ENCODE data around the gene TSLP. TPM values are rescaled to one million over a fixed set of nuclear protein-coding genes. Genes with fewer than 3 reads are reported as not detected.

The TSLP gene
- total RNA-seq, 2 experiments from 2014 or later: not detected

- CTCF ChIA-PET (ENCODE audit: unreplicated experiment): no interaction called here
- Histone ChIP-seq H3K4me2 (ENCODE audit: low read length) (no peak overlapping the region), H3K27ac (ENCODE audit: low read depth, low read length, poor library complexity, severe bottlenecking) (no peak overlapping the region), H2AFZ (ENCODE audit: low read length) (no peak overlapping the region), H4K20me1 (ENCODE audit: insufficient read depth, low read length) (no peaks in the 10 kb centered on the region), H3K4me3 (ENCODE audit: low read depth, low read length, poor library complexity, severe bottlenecking) (no peak overlapping the region), H3K36me3 (ENCODE audit: insufficient read depth, low read length) (no peaks in the 10 kb centered on the region), H3K9me2 (ENCODE audit: insufficient read depth, low read length) (no peaks in the 10 kb centered on the region), H3K79me2 (ENCODE audit: insufficient read depth, low read depth, low read length) (no peaks in the 10 kb centered on the region), H3K4me1 (ENCODE audit: insufficient read depth, low read length, poor library complexity, severe bottlenecking) (peaks cover 20% of the 10 kb centered on the region), H3K9me3 (ENCODE audit: low read length) (peaks cover 5% of the 10 kb centered on the region; the same call in 1 of the 2 replicates)
- TF ChIP-seq EZH2phosphoT487 (IDR thresholded peaks at IDR 0.05; ENCODE audit: borderline replicate concordance, low read depth, low read length): no peak
- no peak for TF ChIP-seq CTCF (conservative IDR thresholded peaks at IDR 0.05; ENCODE audit: low read length)
- POLR2A ChIA-PET: no interaction called here
- intact Hi-C loops (cut with micrococcal nuclease; ENCODE audit: unreplicated experiment): no loop called here
- no TSS peak for BruUV-seq (replicated peaks)
- no peak for DNase-seq (ENCODE audit: low spot score)
Measured at GRCh38 chr5:111077678-111078077, 6.2 kb downstream of the TSLP start.

GRCh38 chr5:111079846-111080245 lies 8.3 kb downstream of the TSLP start:
- intact Hi-C loops (cut with micrococcal nuclease; ENCODE audit: unreplicated experiment): no loop called here
- DNase-seq (ENCODE audit: low spot score): no peak
- H3K9me2 ChIP-seq (ENCODE audit: insufficient read depth, low read length): no peaks in the 10 kb centered on the region
- H3K4me3 ChIP-seq (ENCODE audit: low read depth, low read length, poor library complexity, severe bottlenecking): no peak overlapping the region
- H3K36me3 ChIP-seq (ENCODE audit: insufficient read depth, low read length): no peaks in the 10 kb centered on the region
- TF ChIP-seq EZH2phosphoT487 (IDR thresholded peaks at IDR 0.05; ENCODE audit: borderline replicate concordance, low read depth, low read length): no peak
- TF ChIP-seq CTCF (conservative IDR thresholded peaks at IDR 0.05; ENCODE audit: low read length): no peak
- H3K4me1 ChIP-seq (ENCODE audit: insufficient read depth, low read length, poor library complexity, severe bottlenecking): peaks cover 31% of the 10 kb centered on the region
- H2AFZ ChIP-seq (ENCODE audit: low read length): no peak overlapping the region
- H3K27ac ChIP-seq (ENCODE audit: low read depth, low read length, poor library complexity, severe bottlenecking): no peak overlapping the region
- CTCF ChIA-PET (ENCODE audit: unreplicated experiment): no interaction called here
- H3K4me2 ChIP-seq (ENCODE audit: low read length): no peak overlapping the region
- BruUV-seq (replicated peaks): no TSS peak
- H4K20me1 ChIP-seq (ENCODE audit: insufficient read depth, low read length): no peaks in the 10 kb centered on the region
- no peaks in the 10 kb centered on the region for H3K79me2 ChIP-seq (ENCODE audit: insufficient read depth, low read depth, low read length)
- POLR2A ChIA-PET: interaction anchor here (1.9 to 3.6 kb wide), 2 partner anchors 12 to 339 kb away, joined by 5 to 22 read pairs; partner anchors contain the start of gene WDR36
- peaks cover 6% of the 10 kb centered on the region; the same call in 1 of the 2 replicates for H3K9me3 ChIP-seq (ENCODE audit: low read length)

GRCh38 chr5:111083323-111083722 lies 11.8 kb downstream of the TSLP start:
- TF ChIP-seq CTCF (conservative IDR thresholded peaks at IDR 0.05; ENCODE audit: low read length): no peak
- no TSS peak for BruUV-seq (replicated peaks)
- DNase-seq (ENCODE audit: low spot score): peak; percentile 76
- CTCF ChIA-PET (ENCODE audit: unreplicated experiment): no interaction called here
- Histone ChIP-seq H3K79me2 (ENCODE audit: insufficient read depth, low read depth, low read length) (no peaks in the 10 kb centered on the region), H3K9me3 (ENCODE audit: low read length) (peaks cover 6% of the 10 kb centered on the region; the same call in 1 of the 2 replicates), H3K4me3 (ENCODE audit: low read depth, low read length, poor library complexity, severe bottlenecking) (no peak overlapping the region), H3K4me1 (ENCODE audit: insufficient read depth, low read length, poor library complexity, severe bottlenecking) (peaks cover 22% of the 10 kb centered on the region), H3K4me2 (ENCODE audit: low read length) (peak overlapping the region; percentile 43), H3K36me3 (ENCODE audit: insufficient read depth, low read length) (no peaks in the 10 kb centered on the region), H3K27ac (ENCODE audit: low read depth, low read length, poor library complexity, severe bottlenecking) (peak overlapping the region; percentile 45), H3K9me2 (ENCODE audit: insufficient read depth, low read length) (no peaks in the 10 kb centered on the region), H4K20me1 (ENCODE audit: insufficient read depth, low read length) (no peaks in the 10 kb centered on the region), H2AFZ (ENCODE audit: low read length) (peak overlapping the region; percentile 68; the same call in 1 of the 2 replicates)
- intact Hi-C loops (cut with micrococcal nuclease; ENCODE audit: unreplicated experiment): no loop called here
- POLR2A ChIA-PET: interaction anchor here (0.6 to 1.9 kb wide), 3 partner anchors 11 to 645 kb away, joined by 3 to 8 read pairs (median 3); no protein-coding TSS in a partner anchor

Data from OCI-LY7 (cell line).